ENCODE measurements around the gene ATP2B2. TPM values are rescaled to one million over a fixed set of nuclear protein-coding genes. Genes with fewer than 3 reads are reported as not detected.
A peak's percentile ranks its signal among the peaks of the same experiment; 100 is the strongest.

ATP2B2 gene
- total RNA-seq, 4 donors from 2014 or later: 0.31 to 2.9 (median 1.8) TPM

DNA sequence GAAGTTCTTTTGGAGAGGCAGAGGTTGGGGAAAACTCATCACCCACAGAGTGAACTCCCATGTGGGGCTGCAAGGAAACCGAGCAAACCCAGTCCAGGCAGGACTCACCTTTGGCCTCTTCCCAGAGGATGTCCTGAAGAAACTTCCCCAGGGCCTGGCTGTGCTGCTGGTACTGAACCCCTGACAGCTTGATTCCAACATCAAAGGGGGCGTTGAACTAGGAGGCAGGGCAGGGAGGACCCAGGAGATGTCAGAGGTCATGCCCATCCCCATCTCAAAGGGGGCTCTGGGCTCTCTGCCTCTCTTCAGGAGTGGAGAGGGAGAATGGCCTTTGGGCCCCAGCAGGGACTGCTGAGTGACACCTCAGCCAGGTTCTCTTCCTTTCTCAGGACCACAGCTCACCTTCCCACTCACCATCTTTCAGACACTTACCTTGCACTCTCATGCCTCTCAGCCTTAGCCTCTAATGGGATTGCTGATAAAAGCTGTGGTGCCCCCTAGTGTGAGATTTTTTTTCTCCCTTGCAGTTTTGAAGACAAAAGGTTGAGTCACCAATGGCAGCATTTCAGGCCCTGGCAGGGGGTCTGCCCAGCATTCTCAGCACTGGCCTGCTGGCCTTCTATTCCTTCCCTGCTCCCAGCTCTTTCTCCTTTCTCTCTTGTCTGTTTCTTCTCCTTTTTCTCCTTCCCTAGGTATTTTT is 218.6 kb downstream of the ATP2B2 start:
- H3K27ac ChIP-seq: no peak overlapping the region
- ATAC-seq (no peak), DNase-seq (no peak)
- peak in 1 of 5 experiments; percentile 37 for TF ChIP-seq CTCF (IDR thresholded peaks at IDR 0.05 in 4 of 5, conservative IDR thresholded peaks at IDR 0.05 in 1 of 5)
- TF ChIP-seq POLR2A (IDR thresholded peaks at IDR 0.05): no peak
- in situ Hi-C loops (cut with MboI; ENCODE audit: low sequenced_read_pairs in 4 of 4) (no loop called here), intact Hi-C loops (cut with DNase I; ENCODE audit: low total_unique reads) (no loop called here)
- no peaks in the 10 kb centered on the region for H3K9me3 ChIP-seq
- no peaks in the 10 kb centered on the region for H3K4me1 ChIP-seq
- H3K4me3 ChIP-seq: no peak overlapping the region
- peaks cover 0 to 69% of the 10 kb centered on the region in 2 donors for H3K36me3 ChIP-seq
- no peaks in the 10 kb centered on the region for H3K27me3 ChIP-seq

DNA sequence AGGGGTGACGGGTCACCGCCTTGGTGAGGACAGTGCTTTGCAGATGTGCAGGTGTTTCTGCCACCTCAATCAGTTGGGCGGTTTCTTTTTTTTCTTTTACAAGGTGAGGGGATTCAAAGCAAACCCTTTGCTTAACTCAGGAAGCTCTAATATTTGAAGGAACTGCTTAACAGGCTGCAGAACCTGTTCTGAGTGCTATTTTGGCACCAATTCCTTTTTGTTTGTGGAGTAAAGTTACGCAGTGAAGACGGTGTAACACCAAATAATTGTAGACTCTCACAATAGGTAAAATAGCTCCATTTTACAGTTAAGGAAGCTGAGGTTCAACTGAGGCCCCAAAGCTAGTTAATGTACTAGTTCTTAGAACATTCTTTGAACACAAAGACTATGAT is 219.3 kb downstream of the ATP2B2 start:
- no peak for ATAC-seq
- TF ChIP-seq POLR2A (IDR thresholded peaks at IDR 0.05) (no peak), CTCF (IDR thresholded peaks at IDR 0.05 in 4 of 5, conservative IDR thresholded peaks at IDR 0.05 in 1 of 5) (no peak)
- Histone ChIP-seq H3K27ac (no peak overlapping the region), H3K27me3 (no peaks in the 10 kb centered on the region), H3K4me3 (no peak overlapping the region), H3K9me3 (no peaks in the 10 kb centered on the region), H3K4me1 (no peaks in the 10 kb centered on the region), H3K36me3 (peaks cover 0 to 69% of the 10 kb centered on the region in 2 donors)
- intact Hi-C loops (cut with DNase I; ENCODE audit: low total_unique reads) (no loop called here), in situ Hi-C loops (cut with MboI; ENCODE audit: low sequenced_read_pairs in 4 of 4) (no loop called here)
- DNase-seq: no peak

DNA sequence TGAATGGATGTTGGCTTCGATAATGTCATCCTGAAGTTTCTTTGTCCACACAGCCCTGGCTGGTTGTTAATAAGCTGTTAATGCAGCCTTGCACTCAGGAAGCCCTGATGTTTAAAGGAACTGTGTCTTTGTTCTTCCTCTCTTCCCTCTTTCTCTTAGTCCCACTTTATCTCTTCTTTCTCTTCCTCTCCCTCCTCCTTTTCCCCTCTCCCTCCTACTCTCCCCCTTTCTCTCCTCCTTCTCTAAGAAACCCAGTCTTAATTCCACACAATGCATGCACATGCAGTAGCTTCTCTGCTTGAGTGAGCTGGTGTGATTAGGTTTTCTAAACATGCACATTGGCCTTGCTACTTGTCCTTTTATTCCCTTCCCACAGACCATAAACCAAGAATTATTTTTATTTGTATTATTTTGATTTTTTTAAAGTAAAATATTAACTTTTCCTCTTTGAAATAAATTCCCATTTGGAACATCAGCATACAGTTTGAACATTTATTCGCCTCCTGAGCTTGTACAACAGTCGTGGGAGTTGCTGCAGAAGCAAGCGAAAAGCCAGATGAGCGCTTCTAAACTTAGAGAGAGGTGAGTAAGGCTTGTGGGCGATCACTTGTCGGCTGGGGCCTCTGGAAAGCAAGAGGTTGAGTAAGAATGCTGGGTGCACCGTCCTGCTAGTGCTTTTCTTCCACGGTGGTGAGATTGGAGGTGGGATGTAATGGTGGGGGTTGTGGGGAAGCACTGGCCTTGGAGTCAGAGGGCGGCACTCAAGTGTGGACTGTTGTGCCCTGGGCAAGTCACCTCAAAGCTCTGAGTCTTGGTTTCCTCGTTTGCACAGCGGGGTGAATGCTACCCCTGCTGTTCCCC is 219.9 kb downstream of the ATP2B2 start:
- Histone ChIP-seq H3K36me3 (peaks cover 0 to 74% of the 10 kb centered on the region in 2 donors), H3K9me3 (no peaks in the 10 kb centered on the region), H3K4me1 (no peaks in the 10 kb centered on the region), H3K4me3 (no peak overlapping the region), H3K27me3 (no peaks in the 10 kb centered on the region), H3K27ac (no peak overlapping the region)
- in situ Hi-C loops (cut with MboI; ENCODE audit: low sequenced_read_pairs in 4 of 4): no loop called here
- TF ChIP-seq CTCF (IDR thresholded peaks at IDR 0.05 in 4 of 5, conservative IDR thresholded peaks at IDR 0.05 in 1 of 5): no peak
- DNase-seq (no peak), ATAC-seq (no peak)
- intact Hi-C loops (cut with DNase I; ENCODE audit: low total_unique reads): no loop called here

DNA sequence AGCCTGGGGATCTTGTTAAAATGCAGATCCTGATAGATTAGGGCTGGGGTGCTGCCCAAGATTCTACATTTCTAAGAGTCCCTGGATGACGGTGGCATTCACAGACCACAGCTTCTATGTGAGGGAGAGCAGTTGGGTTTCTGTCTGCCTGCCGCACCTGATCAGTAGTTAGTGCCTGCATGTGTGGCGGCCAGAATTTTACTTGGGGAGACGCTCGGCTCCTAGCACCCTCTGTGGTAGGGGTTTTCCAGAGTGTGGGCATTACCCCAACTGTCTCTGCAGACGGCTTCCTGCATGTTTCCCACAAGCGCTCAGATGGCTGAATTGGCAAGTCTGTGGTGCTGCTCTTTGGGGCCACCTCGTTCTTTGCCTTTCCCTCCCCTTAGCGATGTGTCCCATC is 220.9 kb downstream of the ATP2B2 start:
- H3K27me3 ChIP-seq: no peaks in the 10 kb centered on the region
- no peak overlapping the region for H3K4me3 ChIP-seq
- no peak for ATAC-seq
- H3K9me3 ChIP-seq: no peaks in the 10 kb centered on the region
- intact Hi-C loops (cut with DNase I; ENCODE audit: low total_unique reads): no loop called here
- no peaks in the 10 kb centered on the region for H3K4me1 ChIP-seq
- H3K27ac ChIP-seq: no peak overlapping the region
- TF ChIP-seq CTCF (IDR thresholded peaks at IDR 0.05 in 4 of 5, conservative IDR thresholded peaks at IDR 0.05 in 1 of 5) (no peak), POLR2A (IDR thresholded peaks at IDR 0.05) (no peak)
- in situ Hi-C loops (cut with MboI; ENCODE audit: low sequenced_read_pairs in 4 of 4): no loop called here
- no peak for DNase-seq
- peaks cover 0 to 76% of the 10 kb centered on the region in 2 donors for H3K36me3 ChIP-seq
